Measurements from ENCODE around the gene CORO2B. TPM values are rescaled to one million over a fixed set of nuclear protein-coding genes. Genes with fewer than 3 reads are reported as not detected.
A peak's percentile ranks its signal among the peaks of the same experiment; 100 is the strongest.

The CORO2B gene
- total and polyA plus RNA-seq, 9 donors, result 7.5 to 61.0 (median 18.0) TPM

GRCh38 chr15:68593828-68594532 lies 15.2 kb downstream of the CORO2B start:
- Histone ChIP-seq H3K4me3 (no peak overlapping the region), H3K36me3 (no peaks in the 10 kb centered on the region), H3K27me3 (no peaks in the 10 kb centered on the region), H3K9me3 (no peaks in the 10 kb centered on the region), H3K27ac (no peak overlapping the region), H3K4me1 (ENCODE audit: insufficient read depth) (peaks cover 38% of the 10 kb centered on the region)
- no peak for DNase-seq
- 87 to 89% (median 87%) methylated on average over 5 of the region's 5 CpGs for WGBS, 3 donors
- intact Hi-C loops (cut with DNase I), result no loop called here
- no peak for TF ChIP-seq POLR2A (IDR thresholded peaks at IDR 0.05)
- TF ChIP-seq EP300 (IDR thresholded peaks at IDR 0.05), result no peak
- TF ChIP-seq CTCF (IDR thresholded peaks at IDR 0.05), result no peak

GRCh38 chr15:68594533-68595259 lies 15.9 kb downstream of the CORO2B start:
- intact Hi-C loops (cut with DNase I), result no loop called here
- H3K4me3 ChIP-seq, result no peak overlapping the region
- peaks cover 37% of the 10 kb centered on the region for H3K4me1 ChIP-seq (ENCODE audit: insufficient read depth)
- TF ChIP-seq CTCF (IDR thresholded peaks at IDR 0.05) (no peak), EP300 (IDR thresholded peaks at IDR 0.05) (no peak), POLR2A (IDR thresholded peaks at IDR 0.05) (no peak)
- H3K36me3 ChIP-seq, result no peaks in the 10 kb centered on the region
- H3K9me3 ChIP-seq, result no peaks in the 10 kb centered on the region
- H3K27me3 ChIP-seq, result no peaks in the 10 kb centered on the region
- no peak for DNase-seq
- 23 to 39% (median 33%) methylated on average over 6 of the region's 6 CpGs for WGBS, 3 donors
- no peak overlapping the region for H3K27ac ChIP-seq

- H3K4me1 ChIP-seq (ENCODE audit: insufficient read depth), result peaks cover 35% of the 10 kb centered on the region
Measured at GRCh38 chr15:68595260-68595564, 16.4 kb downstream of the CORO2B start.

GRCh38 chr15:68595761-68596160 lies 17.0 kb downstream of the CORO2B start:
- Histone ChIP-seq H3K9me3 (no peaks in the 10 kb centered on the region), H3K27ac (no peak overlapping the region), H3K27me3 (no peaks in the 10 kb centered on the region), H3K36me3 (no peaks in the 10 kb centered on the region), H3K4me1 (ENCODE audit: insufficient read depth) (peaks cover 35% of the 10 kb centered on the region), H3K4me3 (no peak overlapping the region)
- WGBS, 3 donors, result 91 to 95% (median 93%) methylated on average over 17 of the region's 17 CpGs
- TF ChIP-seq POLR2A (IDR thresholded peaks at IDR 0.05) (no peak), EP300 (IDR thresholded peaks at IDR 0.05) (no peak), CTCF (IDR thresholded peaks at IDR 0.05) (no peak)
- peak in 1 of 5 donors; percentile 34 for DNase-seq
- intact Hi-C loops (cut with DNase I), result no loop called here

More at GRCh38 chr15:68595260-68595564, 16.4 kb downstream of the CORO2B start:
- H3K36me3 ChIP-seq, result no peaks in the 10 kb centered on the region
- H3K27ac ChIP-seq, result no peak overlapping the region
- no peaks in the 10 kb centered on the region for H3K27me3 ChIP-seq
- TF ChIP-seq EP300 (IDR thresholded peaks at IDR 0.05), result no peak
- TF ChIP-seq POLR2A (IDR thresholded peaks at IDR 0.05), result no peak
- TF ChIP-seq CTCF (IDR thresholded peaks at IDR 0.05), result no peak
- intact Hi-C loops (cut with DNase I), result no loop called here
- H3K9me3 ChIP-seq, result no peaks in the 10 kb centered on the region
- 79 to 93% (median 87%) methylated on average over 3 of the region's 3 CpGs for WGBS, 3 donors
- no peak for DNase-seq
- no peak overlapping the region for H3K4me3 ChIP-seq

All from ovary (tissue), 9 donors.